ENCODE results near the gene CBLL2.
A peak's percentile ranks its signal among the peaks of the same experiment; 100 is the strongest.
"Not testable (repeated sequence)": the region's sequence is repeated elsewhere in the genome, so short reads cannot be mapped to it uniquely, and the experiment has no call there.

Gene CBLL2, protein sequence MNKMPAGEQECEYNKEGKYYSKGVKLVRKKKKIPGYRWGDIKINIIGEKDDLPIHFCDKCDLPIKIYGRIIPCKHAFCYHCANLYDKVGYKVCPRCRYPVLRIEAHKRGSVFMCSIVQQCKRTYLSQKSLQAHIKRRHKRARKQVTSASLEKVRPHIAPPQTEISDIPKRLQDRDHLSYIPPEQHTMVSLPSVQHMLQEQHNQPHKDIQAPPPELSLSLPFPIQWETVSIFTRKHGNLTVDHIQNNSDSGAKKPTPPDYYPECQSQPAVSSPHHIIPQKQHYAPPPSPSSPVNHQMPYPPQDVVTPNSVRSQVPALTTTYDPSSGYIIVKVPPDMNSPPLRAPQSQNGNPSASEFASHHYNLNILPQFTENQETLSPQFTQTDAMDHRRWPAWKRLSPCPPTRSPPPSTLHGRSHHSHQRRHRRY

DNA sequence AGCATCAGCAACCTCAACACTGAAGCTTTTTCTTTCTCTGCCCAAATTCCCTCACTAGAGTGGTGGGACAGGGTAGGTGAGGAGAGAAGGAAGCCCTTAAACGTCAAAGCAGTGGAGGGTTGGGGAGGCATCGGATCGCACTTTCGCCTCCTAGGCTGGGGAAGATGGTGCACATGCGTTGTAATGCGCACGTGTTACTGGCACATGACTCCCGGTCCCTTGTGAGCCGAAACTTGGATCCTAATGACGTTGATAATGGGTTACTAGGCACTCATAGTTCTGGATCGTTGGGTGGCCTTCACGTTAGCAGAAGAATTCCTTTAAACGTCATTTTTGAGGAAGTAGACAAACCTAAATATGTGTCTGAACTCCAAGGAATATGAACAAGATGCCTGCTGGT is at the start of gene CBLL2:
Gene CBLL2 (plus strand): TSS at position 301 of the 400 bp plus-strand sequence. CDS start 79 bp downstream, at position 380.
- no peak for DNase-seq (ENCODE audit: low read depth, low spot score)

- no peak for DNase-seq (ENCODE audit: low read depth, low spot score)
Observed at GRCh38 chrX:22234380-22234779, 38.3 kb upstream of the CBLL2 start.

- no peak for DNase-seq (ENCODE audit: low read depth, low spot score)
Observed at GRCh38 chrX:22237479-22237878, 35.2 kb upstream of the CBLL2 start.

GRCh38 chrX:22246620-22247019 is 26.1 kb upstream of the CBLL2 start:
- no peak for DNase-seq (ENCODE audit: low read depth, low spot score)

GRCh38 chrX:22247169-22247568 is 25.5 kb upstream of the CBLL2 start:
- DNase-seq (ENCODE audit: low read depth, low spot score), result no peak

- no peak for DNase-seq (ENCODE audit: low read depth, low spot score)
Observed at GRCh38 chrX:22248401-22248800, 24.3 kb upstream of the CBLL2 start.

DNA sequence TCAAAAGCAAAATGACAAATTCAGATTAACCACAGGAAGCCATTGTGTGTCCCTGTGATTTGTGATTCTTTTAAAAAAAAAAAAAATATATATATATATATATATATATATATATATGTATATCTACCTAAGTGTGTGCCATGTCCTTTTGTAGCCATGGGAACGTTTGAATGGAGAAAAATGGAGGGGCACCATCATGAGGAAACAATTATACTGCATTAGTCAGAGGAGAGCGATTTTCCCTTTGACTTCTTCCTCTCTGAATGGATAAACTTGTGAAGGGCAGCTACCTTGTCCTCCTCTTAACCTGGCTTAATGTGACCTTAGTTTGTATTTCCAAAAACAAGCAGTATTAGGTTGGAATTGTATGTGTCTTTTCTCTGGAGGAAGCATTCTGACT is 23.3 kb upstream of the CBLL2 start:
- DNase-seq (ENCODE audit: low read depth, low spot score), result no peak

DNA sequence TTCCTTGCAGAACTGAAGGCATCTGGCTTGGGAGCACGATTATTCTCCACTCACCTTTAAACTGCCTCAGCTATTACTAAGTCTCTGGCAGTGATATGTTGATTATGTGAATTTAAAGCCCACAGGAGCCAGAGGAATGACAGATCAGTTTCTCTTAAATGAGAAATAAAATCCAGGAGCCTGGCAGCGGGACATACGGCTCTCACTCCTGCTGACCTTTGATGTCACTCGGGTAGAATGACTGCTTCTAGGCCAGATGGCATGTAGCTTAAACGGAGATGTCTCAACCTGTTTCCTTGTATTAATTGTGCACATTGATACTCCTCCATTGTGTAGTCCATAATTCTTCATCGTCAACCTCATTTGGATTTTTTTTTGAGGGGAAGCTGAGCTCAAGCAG is 4.0 kb upstream of the CBLL2 start:
- no peak for DNase-seq (ENCODE audit: low read depth, low spot score)

GRCh38 chrX:22273714-22274317 is 1.1 kb downstream of the CBLL2 start:
- no peak for DNase-seq (ENCODE audit: low read depth, low spot score)

GRCh38 chrX:22276781-22277180 is 4.1 kb downstream of the CBLL2 start:
- DNase-seq (ENCODE audit: low read depth, low spot score), result no peak

- peak; percentile 5 for DNase-seq (ENCODE audit: low read depth, low spot score)
Observed at GRCh38 chrX:22278375-22278774, 5.7 kb downstream of the CBLL2 start.

DNA sequence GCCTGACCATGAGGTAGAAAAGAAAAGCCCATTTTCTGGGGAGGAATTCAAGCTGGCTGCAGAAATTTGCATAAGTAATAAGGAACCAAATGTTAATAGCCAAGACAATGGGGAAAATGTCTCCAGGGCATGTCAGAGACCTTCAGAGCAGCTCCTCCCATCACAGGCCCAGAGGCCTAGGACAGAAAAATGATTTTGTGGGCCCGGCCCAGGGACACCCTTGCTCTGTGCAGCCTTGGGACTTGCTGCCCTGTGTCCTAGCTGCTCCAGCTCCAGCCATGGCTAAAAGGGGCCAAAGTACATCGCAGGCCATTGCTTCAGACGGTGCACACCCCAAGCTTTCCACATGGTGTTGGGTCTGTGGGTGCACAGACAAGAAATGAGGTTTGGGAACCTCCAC is 16.5 kb downstream of the CBLL2 start:
- not testable (repeated sequence) for DNase-seq (ENCODE audit: low read depth, low spot score)

- DNase-seq (ENCODE audit: low read depth, low spot score), result no peak
Observed at GRCh38 chrX:22296871-22297270, 24.2 kb downstream of the CBLL2 start.

- DNase-seq (ENCODE audit: low read depth, low spot score), result no peak
Observed at GRCh38 chrX:22300130-22300529, 27.4 kb downstream of the CBLL2 start.

DNA sequence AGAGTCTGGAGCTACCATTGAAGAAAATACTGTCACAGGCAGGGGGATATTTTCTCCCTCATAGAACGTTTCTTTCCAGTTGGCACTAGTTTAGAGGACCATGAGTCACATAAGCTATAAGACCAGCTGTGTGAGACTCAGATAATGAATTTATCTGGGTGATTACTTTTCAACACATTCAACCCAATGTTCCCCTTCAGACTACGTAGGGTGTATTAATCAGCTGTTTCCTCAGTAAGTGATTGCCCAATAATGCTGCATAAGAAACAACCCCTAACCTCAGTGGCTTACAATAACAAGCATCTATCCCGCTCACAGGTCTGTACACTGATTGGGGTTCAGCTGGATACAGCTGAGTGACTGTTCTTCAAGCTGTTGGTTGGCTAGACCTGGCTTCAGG is 38.1 kb downstream of the CBLL2 start:
- DNase-seq (ENCODE audit: low read depth, low spot score), result no peak

DNA sequence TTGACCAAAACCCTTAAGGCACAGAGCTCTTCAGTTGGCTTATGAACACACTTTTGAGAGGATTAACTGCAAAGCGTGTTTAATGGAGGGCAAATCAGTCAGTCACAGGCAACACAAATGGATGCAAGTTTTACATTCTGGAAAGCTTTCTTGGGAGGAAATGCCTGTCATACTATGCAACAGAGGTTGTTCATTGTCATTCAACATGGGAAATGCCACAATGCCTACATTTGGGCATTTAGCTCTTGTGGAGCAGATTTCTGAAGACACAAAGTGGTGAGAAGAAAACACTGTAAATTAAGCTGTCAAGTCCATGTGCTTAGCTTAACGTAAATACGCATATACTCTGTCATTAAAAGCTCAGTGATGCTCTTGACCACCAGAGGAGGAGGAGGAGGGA is 41.1 kb downstream of the CBLL2 start:
- peak; percentile 35 for DNase-seq (ENCODE audit: low read depth, low spot score)

- no peak for DNase-seq (ENCODE audit: low read depth, low spot score)
Observed at GRCh38 chrX:22314211-22314610, 41.5 kb downstream of the CBLL2 start.

GRCh38 chrX:22314692-22315091 is 42.0 kb downstream of the CBLL2 start:
- peak; percentile 47 for DNase-seq (ENCODE audit: low read depth, low spot score)

DNA sequence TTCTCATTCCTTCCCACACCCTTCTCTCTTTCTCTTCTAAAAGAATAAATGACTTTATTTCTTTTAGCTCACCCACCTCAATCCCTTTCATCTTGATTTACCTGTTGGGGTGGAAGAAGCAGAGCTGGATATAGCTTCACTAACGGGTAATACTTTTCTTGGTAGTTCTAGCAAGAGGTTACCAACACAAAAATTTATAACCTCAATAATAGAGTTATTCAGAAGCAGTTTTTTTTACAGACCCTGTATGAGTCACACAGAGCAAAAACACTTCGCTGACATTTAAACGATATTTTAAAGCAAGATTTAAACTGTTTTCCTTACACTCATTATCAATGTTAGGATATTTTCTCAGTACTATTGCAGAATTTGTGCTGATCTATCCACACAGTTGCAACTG is 42.4 kb downstream of the CBLL2 start:
- DNase-seq (ENCODE audit: low read depth, low spot score), result no peak

DNA sequence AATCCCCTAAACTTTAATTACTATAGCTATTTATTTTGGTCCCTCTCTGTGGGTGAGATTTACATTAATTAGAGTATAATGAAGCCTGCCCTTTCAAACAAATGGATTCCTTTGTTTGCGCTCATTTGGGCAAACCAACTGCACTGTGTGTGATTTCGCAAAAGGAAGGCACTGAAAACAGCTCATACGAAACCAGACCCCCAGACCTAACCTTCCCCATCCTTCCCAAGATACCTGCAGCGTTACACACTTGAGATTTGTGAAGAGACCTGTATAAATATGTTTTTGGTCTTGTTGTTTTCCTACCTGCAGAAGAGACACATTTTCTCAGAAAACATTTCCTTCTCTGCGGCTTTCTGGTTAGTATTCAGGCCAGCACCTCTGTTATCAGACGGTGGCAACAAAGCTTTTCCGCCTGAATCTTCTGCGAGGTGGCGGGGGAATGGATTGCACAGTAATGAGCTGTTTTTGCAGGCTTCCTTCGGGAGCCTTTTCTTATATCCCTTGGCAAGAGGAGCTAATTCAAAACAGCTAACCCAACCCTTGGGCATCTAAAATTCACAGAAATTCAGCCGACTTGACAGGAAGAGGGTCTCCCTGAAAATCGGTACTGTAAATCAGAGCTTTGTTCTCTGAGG is 47.6 kb downstream of the CBLL2 start:
- no peak for DNase-seq (ENCODE audit: low read depth, low spot score)

DNA sequence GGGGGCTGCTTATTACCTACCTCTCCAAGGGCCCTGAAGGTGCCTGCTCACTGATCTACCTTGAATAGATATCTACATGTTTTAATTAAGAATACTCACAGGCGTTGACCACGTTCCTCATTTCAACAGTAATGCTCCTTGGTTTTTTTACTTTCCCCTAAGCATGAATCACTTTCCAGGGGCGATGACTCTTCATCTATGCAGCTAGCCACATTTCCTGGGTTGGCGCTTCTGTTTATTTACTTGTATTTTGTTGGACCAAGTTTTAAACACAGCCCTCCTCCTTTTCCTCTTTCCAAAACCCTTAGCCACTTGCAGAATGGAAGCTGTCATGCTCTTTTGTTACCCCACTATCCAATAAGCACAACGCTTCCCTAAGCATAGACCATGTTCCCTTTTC is 50.8 kb downstream of the CBLL2 start:
- DNase-seq (ENCODE audit: low read depth, low spot score), result no peak
